Activated CD8-positive, alpha-beta memory T cell treated with anti-CD3 and anti-CD28 coated beads for 1 hour (primary cell): ENCODE data around the gene MCHR2.

Source experiments
- DNase-seq, 2 donors: peaks; one replicate each; pipeline ENCODE4 v3.0.0-alpha.2; 2020; ENCODE audit warnings: low read depth in 1 of 2; ENCODE audit errors: extremely low read depth in 1 of 2

MCHR2 gene

DNA sequence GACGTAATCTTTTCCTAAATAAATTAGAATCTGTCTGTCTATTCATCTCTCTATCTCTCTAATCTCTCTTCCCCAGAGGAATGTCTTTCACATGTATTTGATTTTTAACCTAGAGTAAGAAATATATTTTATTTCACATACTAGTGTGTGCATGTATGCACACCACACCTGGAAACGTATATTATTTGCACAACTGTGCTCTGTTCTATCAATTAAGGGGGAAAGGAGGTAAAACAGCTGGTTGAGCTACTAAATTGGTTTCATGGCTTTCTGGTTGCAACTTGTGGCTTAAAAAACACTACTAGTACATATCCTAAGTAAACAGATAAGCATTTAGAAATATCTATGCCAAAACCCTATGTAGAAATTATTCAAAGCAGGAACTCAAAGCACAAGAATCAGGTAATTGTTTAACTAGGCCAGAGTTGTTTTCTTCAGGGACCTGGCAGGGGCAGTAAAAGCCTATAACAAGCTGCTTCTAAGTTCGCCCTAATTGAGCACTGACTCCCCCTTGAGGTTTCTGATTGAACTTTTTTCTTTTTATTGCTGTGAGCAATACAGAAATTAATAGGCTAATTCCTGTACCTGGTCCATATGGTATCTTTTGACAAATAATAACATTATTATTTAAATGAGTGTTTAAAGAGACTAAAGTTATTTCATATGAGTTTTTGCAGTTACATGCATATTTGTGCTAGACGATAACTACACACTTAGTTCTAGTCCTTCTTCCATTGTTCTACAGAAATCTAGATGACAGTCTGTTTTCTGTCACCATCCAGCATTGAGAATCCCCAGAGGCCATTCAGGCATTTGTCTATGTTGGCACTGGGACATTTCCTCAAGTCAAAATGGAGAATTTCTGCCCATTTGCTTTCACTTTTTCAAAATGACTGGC lies 88.6 kb downstream of the MCHR2 start:
- DNase-seq: no peak

DNA sequence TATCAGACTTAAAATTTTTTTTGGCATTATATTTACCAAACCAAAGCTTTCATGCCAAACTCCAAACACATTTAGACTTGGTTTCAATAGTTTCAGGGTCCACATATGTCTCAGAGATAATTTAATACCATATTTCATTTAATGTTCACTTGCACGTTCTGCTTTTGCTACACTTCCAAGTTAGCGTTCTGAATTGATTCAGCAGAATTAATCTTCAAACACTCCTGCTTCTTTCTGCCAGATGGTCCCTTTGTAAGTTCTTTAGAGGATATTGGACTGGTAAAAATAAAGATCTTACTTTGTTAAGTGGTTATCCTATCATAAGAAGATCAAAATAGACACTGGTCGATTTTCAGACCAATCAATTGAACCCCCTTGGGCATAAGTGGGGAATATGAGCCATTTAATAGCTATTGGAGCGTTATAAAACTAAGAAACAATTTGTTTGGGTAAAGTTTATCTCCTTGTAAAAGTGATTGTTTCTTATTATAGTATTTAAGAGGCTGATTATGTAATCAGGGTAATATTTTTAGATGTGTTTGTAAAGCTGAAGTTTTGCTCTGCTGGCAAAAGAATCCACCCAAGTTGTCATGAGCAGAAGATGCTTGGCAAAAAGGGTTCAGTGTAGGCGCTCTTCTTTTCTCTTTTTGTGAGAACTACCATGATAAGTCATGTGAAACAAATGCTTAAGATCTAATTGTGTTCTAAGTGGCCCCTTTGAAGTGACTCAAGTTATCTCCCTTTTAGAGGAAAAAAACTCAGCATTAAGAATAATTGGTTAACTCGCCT lies 92.2 kb downstream of the MCHR2 start:
- no peak for DNase-seq

GRCh38 chr6:99894815-99895214 lies 99.2 kb downstream of the MCHR2 start:
- DNase-seq: no peak

GRCh38 chr6:99887066-99887465 lies 107.0 kb downstream of the MCHR2 start:
- no peak for DNase-seq

DNA sequence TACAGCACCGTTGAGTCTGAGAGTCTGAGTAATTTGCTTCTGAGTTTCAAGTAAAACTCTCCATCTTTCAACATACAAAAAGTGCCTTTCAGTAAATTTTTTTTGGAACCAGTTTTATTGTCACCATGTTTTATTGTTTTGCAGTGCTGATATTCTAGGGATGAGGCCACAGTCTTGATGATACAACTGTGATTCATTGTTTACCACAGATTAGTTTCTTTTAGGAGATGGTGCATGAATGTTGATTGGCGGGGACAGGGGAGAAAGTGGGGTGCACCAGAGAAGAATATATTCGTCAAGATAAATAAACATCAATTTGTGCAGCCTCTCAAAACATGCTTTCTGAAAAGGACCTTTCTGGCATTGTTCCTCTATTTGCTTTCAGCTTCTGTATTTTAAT lies 109.0 kb downstream of the MCHR2 start:
- no peak for DNase-seq

DNA sequence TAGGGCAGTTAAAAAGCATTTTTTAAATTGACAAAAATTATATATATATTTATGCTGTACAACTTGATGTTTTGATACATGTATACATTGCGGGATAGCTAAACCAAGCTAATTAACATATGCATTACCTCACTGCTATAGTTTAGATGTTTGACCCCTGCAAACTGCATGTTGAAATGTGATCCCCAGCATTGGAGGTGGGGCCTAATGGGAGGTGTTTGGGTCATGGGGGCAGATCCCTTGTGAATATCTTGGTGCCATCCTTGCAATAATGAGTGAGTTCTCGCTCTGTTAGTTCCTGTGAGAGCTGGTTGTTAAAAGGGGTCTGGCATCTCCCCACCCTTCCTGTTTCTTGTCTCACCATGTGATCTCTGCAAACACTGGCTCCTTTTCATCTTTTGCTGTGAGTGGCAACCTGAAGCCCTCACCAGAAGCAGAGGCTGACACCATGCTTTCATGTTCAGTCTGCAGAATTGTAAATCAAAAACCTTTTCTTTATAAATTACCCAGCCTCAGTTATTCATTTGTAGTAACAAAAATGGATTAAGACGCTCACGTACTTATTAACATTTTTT lies 111.8 kb downstream of the MCHR2 start:
- no peak for DNase-seq

DNA sequence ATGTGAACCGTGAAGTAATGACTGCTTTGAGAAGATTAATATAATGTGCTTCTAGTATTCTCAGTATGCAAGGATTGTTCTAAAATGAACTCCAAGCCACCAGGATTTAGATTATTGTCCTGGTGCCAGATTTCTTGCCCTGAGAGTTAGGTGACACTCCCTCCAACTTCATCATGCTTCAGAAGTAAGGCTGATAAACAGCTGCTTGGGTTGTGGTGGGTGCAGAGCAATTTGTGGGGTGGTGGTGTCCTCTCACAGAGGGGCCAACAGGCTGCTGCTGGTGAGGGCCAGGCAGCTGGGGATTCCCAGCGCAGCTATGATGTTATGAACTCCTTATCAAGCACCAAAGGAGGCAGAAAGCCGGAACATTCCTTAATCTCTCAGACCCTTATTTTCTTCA lies 114.6 kb downstream of the MCHR2 start:
- DNase-seq: no peak

GRCh38 chr6:99875068-99875467 lies 119.0 kb downstream of the MCHR2 start:
- no peak for DNase-seq

- DNase-seq: no peak
These were observed 120.9 kb downstream of the MCHR2 start for GRCh38 chr6:99873084-99873483.

DNA sequence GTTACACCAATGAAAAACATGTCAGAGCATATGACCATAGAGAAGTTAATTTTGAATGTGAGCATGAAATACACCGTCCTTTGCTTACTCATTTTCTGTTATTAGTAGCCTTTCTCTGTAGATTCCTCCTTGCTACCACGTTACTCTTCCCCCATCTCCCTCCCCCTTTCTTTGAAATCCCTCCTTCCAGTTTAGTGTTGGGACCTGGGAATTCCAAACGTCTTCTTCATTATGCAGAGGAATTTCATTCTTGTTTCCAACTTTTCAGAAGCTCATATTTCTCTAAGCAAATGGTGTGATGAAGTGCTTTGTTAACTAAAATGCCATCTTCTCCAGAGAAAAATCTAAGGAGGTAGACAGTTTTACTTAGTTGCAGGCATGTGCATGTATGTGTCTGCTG lies 122.4 kb downstream of the MCHR2 start:
- no peak for DNase-seq
